Thyroid gland (tissue), 4 donors: ENCODE results near the gene RAB35. TPM values are rescaled to one million over a fixed set of nuclear protein-coding genes. Genes with fewer than 3 reads are reported as not detected.

Source experiments
- DNase-seq, 2 donors: peaks; one replicate each; pipeline ENCODE4 v3.0.0-alpha.2; 2019
- H3K27ac ChIP-seq, 3 donors: fragments of 200-600 bp; sonication (generic); 1 replicate in 2 of 3; 2 replicates in 1 of 3; pipeline ENCODE4 v1.5.1; 2016 to 2019; ENCODE audit warnings: mild to moderate bottlenecking in 1 of 3, moderate library complexity in 1 of 3
- H3K27me3 ChIP-seq: fragments of 200-600 bp; sonication (generic); one replicate; pipeline ENCODE4 v1.5.1; 2019
- H3K36me3 ChIP-seq, 2 donors: fragments of 200-600 bp; sonication (generic); one replicate each; pipeline ENCODE4 v1.5.1; 2016 to 2019
- H3K4me1 ChIP-seq, 2 donors: fragments of 200-600 bp; sonication (generic); one replicate each; pipeline ENCODE4 v1.5.1; 2017 to 2019
- H3K4me3 ChIP-seq, 3 donors: fragments of 200-600 bp; sonication (generic); replicated peaks in 1 of 3; 1 replicate in 2 of 3; 2 replicates in 1 of 3; pipeline ENCODE4 v1.5.1; 2016; ENCODE audit warnings: mild to moderate bottlenecking in 1 of 3
- H3K9me3 ChIP-seq: fragments of 200-600 bp; sonication (generic); one replicate; pipeline ENCODE4 v1.5.1; 2017
- CTCF ChIP-seq, 6 experiments: fragments of 200-600 bp in 3 of 6; fragments of 450-650 bp in 3 of 6; sonication (generic) in 3 of 6; IDR thresholded peaks; one replicate each; pipeline ENCODE4 v1.5.1; 2016 to 2019; ENCODE audit warnings: antibody characterized with exemption in 6 of 6, mild to moderate bottlenecking in 2 of 6, inconsistent platforms in 1 of 6, moderate library complexity in 1 of 6
- POLR2A ChIP-seq, 2 donors: fragments of 450-650 bp; IDR thresholded peaks; one replicate each; pipeline ENCODE4 v1.6.1; 2017; ENCODE audit warnings: antibody characterized with exemption in 2 of 2, mild to moderate bottlenecking in 2 of 2, moderate library complexity in 1 of 2
- WGBS, 2 donors: methylation state at CpG; one replicate each; pipeline ENCODE4 v1.1.5; 2017; 5-methylcytosine and 5-hydroxymethylcytosine counted together
- intact Hi-C: fragments of 100-400 bp; cut with DNase I; formaldehyde crosslinking; loops from one replicate; pipeline ENCODE4 v1.15.1; 2023
- total RNA-seq, 4 donors: library from RNA; depleted of rRNA; stranded (reverse); fragments of >200 nt; gene quantifications; one replicate each; pipeline ENCODE4 v1.2.3, GENCODE V29; 2016

The RAB35 gene
- total RNA-seq, 4 donors from 2014 or later, result 14.9 to 19.9 (median 17.4) TPM

DNA sequence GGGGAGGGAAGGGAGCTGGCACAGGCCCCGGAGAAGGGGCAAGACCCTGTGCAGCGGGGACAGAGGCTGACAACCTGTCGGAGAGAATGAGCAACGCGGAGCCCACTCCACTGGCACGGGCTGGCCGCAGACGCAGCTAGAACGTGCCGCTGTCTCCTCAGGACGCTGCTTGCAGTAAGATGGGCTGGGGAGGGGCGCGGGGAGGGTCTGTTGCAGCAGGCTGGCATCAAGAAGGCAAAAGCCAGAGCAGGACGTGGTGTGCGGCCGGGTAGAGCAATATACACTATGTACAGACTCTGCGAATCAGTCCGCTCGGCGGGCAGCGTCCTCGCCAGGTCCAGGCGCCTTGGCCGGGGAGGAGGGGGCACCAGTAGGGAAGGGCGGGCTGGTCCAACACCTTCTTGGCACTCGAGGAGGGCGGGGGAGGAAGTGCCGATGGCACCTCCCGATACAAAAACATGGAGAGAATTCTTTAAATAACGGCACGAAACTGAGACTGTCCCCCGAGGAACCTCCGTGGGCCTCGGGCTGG, 19.8 kb downstream of the RAB35 start:
- 93 to 95% methylated on average over 34 of the region's 34 CpGs for WGBS, 2 donors
- H3K36me3 ChIP-seq, result peaks cover 29 to 30% of the 10 kb centered on the region in 2 donors
- intact Hi-C loops, result no loop called here
- H3K27me3 ChIP-seq, result no peaks in the 10 kb centered on the region
- H3K4me3 ChIP-seq, result no peak overlapping the region
- DNase-seq, result no peak
- H3K27ac ChIP-seq, result no peak overlapping the region
- TF ChIP-seq CTCF (IDR thresholded peaks at IDR 0.05) (no peak), POLR2A (IDR thresholded peaks at IDR 0.05) (no peak)
- H3K9me3 ChIP-seq, result no peaks in the 10 kb centered on the region
- H3K4me1 ChIP-seq, result peaks cover 0 to 12% of the 10 kb centered on the region in 2 donors

DNA sequence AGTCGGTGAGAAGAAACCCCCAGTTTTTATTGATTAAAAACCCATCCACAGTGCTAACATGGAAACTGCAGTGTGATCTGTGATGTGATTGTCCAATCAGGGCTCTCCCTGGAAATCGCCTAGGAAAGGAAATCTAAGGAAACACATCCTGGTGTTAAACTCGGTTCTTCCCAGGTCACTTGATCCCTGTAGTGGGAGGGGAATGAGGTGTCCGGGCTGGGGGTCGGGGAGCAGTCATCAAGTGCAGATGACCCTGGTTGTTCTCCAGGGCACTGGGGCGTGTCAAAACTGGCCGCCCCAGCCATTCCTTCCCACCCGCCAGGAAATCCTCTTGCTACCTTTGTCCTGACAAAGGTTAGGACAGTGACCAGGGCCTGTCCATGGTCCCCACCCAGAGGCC, 20.8 kb downstream of the RAB35 start:
- Histone ChIP-seq H3K36me3 (peaks cover 29 to 30% of the 10 kb centered on the region in 2 donors), H3K4me3 (no peak overlapping the region), H3K27ac (no peak overlapping the region), H3K4me1 (peaks cover 0 to 2% of the 10 kb centered on the region in 2 donors), H3K27me3 (no peaks in the 10 kb centered on the region), H3K9me3 (no peaks in the 10 kb centered on the region)
- 72 to 80% methylated on average over 8 of the region's 8 CpGs for whole genome bisulfite sequencing, 2 donors
- DNase-seq, result no peak
- TF ChIP-seq POLR2A (IDR thresholded peaks at IDR 0.05) (no peak), CTCF (IDR thresholded peaks at IDR 0.05) (no peak)
- intact Hi-C loops, result no loop called here

DNA sequence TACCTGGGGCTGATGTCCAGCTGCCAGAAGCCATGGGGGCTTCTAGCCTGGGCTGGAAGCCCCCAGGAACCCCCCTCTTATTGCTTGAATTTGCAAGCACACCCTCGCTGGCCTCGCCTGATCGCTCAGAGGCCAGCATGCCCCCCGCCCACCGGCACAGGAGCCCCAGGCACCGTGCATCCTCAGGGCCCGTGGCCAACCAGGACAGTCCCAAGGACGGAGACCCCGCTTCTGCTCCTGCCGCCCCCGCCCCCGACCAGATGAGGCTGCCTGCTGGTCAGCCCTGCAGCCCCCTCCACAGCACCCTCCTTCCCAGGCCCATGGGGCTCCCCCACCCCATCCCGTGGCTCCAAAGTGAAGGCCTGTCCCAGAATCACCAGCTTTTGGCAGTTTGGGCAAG, 21.2 kb downstream of the RAB35 start:
- TF ChIP-seq POLR2A (IDR thresholded peaks at IDR 0.05) (no peak), CTCF (IDR thresholded peaks at IDR 0.05) (no peak)
- intact Hi-C loops, result no loop called here
- Histone ChIP-seq H3K9me3 (no peaks in the 10 kb centered on the region), H3K27me3 (no peaks in the 10 kb centered on the region), H3K36me3 (peaks cover 29 to 30% of the 10 kb centered on the region in 2 donors), H3K4me1 (no peaks in the 10 kb centered on the region), H3K4me3 (no peak overlapping the region), H3K27ac (no peak overlapping the region)
- no peak for DNase-seq
- WGBS, 2 donors, result 85 to 93% methylated on average over 7 to 9 of the region's 13 CpGs

GRCh38 chr12:120094485-120094884, 22.1 kb downstream of the RAB35 start:
- Histone ChIP-seq H3K4me1 (no peaks in the 10 kb centered on the region), H3K27ac (no peak overlapping the region), H3K27me3 (no peaks in the 10 kb centered on the region), H3K4me3 (no peak overlapping the region), H3K9me3 (no peaks in the 10 kb centered on the region), H3K36me3 (peaks cover 29% of the 10 kb centered on the region in 2 donors)
- DNase-seq, result no peak
- TF ChIP-seq CTCF (IDR thresholded peaks at IDR 0.05) (no peak), POLR2A (IDR thresholded peaks at IDR 0.05) (no peak)
- 73 to 78% methylated on average over 5 to 6 of the region's 9 CpGs for WGBS, 2 donors
- intact Hi-C loops, result no loop called here

GRCh38 chr12:120093592-120094355, 22.8 kb downstream of the RAB35 start:
- Histone ChIP-seq H3K4me1 (no peaks in the 10 kb centered on the region), H3K4me3 (no peak overlapping the region), H3K9me3 (no peaks in the 10 kb centered on the region), H3K27ac (no peak overlapping the region), H3K36me3 (peaks cover 22 to 28% of the 10 kb centered on the region in 2 donors), H3K27me3 (no peaks in the 10 kb centered on the region)
- intact Hi-C loops, result no loop called here
- no peak for DNase-seq
- no peak for TF ChIP-seq CTCF (IDR thresholded peaks at IDR 0.05)
- TF ChIP-seq POLR2A (IDR thresholded peaks at IDR 0.05), result no peak
- WGBS, 2 donors, result 67 to 77% methylated on average over 14 to 16 of the region's 17 CpGs
